ENCODE data around the gene MDM2.

Gene MDM2

DNA sequence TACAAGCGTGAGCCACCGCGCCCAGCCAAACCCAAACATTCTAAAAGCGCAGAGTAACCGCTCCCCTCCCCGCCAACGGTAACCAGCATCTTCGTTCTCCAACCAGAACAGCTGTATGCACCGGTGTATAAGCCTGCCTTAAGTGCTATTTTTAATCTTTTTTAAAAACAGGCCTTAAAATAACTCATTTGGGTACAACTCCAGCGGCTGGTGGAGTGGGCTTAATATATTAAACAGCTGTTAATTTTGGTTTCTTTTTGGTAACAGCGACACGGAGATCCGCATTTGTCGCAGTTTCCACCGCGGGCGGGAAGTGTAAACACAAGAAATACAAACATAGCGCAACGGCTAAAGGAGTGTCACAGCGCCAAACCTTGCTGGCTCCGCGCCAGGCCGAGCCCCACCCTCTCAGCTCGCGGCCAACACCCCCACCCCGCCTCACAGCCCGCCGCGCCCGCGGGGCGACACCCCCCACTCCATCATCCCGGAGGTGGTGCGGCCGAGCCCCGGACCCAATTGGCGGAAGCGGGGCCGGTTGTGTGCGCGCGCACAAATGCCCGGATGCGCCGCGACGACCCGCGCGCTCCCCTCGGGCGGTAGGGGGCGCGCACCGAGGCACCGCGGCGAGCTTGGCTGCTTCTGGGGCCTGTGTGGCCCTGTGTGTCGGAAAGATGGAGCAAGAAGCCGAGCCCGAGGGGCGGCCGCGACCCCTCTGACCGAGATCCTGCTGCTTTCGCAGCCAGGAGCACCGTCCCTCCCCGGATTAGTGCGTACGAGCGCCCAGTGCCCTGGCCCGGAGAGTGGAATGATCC lies at the start of gene MDM2:
TSS of gene MDM2 (plus strand) at position 602 of the 812 bp plus-strand sequence. CDS start 301 bp downstream, outside the sequence.
- peaks cover 32 to 48% (median 37%) of the 10 kb centered on the region in 11 experiments for H3K36me3 ChIP-seq
- peaks cover 17 to 46% (median 37%) of the 10 kb centered on the region in 11 experiments for H4K20me1 ChIP-seq
- TF ChIP-seq Cebpa-rat (IDR thresholded peaks at IDR 0.05) = no peak
- peaks cover 0 to 10% (median 7%) of the 10 kb centered on the region in 11 experiments; a peak in 15 of 22 replicates for H3K9me3 ChIP-seq (replicated peaks in 1 of 11)
- peak within 1 kb of the TSS; percentile 74 to 95 (median 88) for H3K4me3 ChIP-seq
- peaks cover 20 to 30% (median 26%) of the 10 kb centered on the region in 10 experiments for H3K4me1 ChIP-seq
- peak within 1 kb of the TSS; percentile 80 to 98 (median 93) for H3K4me2 ChIP-seq
- H3K27ac ChIP-seq = peak within 1 kb of the TSS; percentile 94 to 100 (median 99)
- peak within 1 kb of the TSS; percentile 95 to 100 (median 99) for H3K9ac ChIP-seq
- no peaks in the 10 kb centered on the region for H3K27me3 ChIP-seq

DNA sequence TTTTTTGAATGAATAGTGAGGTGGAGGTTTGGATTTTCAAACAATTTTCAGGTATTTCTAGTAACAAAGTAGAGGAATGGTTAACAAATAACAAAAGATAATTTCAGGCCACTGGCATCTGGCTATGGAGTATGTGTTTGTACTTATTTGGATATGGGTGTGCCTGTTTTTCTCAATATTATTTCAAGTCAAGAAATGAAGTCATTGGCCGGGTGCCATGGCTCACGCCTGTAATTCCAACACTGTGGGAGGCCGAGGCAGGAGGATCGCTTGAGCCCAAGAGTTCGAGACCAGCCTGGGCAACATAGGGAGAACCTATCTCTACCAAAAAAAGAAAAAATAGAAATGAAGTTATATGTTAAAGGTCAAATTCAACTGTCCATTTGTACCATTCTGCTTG lies 48.1 kb upstream of the MDM2 start:
- peaks cover 15 to 35% (median 25%) of the 10 kb centered on the region in 10 experiments; a peak in 17 of 20 replicates for H3K4me1 ChIP-seq
- H3K9ac ChIP-seq = no peak overlapping the region
- TF ChIP-seq Cebpa-rat (IDR thresholded peaks at IDR 0.05) = no peak
- H3K9me3 ChIP-seq (replicated peaks in 1 of 11) = peaks cover 0 to 8% (median 0%) of the 10 kb centered on the region in 11 experiments; a peak in 2 of 22 replicates
- no peak overlapping the region for H3K4me2 ChIP-seq
- H3K27ac ChIP-seq = no peak overlapping the region
- no peaks in the 10 kb centered on the region for H4K20me1 ChIP-seq
- H3K27me3 ChIP-seq = no peaks in the 10 kb centered on the region
- no peak overlapping the region for H3K4me3 ChIP-seq
- peaks cover 87 to 100% (median 99%) of the 10 kb centered on the region in 11 experiments for H3K36me3 ChIP-seq

GRCh38 chr12:68760806-68761441 lies 47.1 kb upstream of the MDM2 start:
- peaks cover 76 to 100% (median 98%) of the 10 kb centered on the region in 11 experiments for H3K36me3 ChIP-seq

DNA sequence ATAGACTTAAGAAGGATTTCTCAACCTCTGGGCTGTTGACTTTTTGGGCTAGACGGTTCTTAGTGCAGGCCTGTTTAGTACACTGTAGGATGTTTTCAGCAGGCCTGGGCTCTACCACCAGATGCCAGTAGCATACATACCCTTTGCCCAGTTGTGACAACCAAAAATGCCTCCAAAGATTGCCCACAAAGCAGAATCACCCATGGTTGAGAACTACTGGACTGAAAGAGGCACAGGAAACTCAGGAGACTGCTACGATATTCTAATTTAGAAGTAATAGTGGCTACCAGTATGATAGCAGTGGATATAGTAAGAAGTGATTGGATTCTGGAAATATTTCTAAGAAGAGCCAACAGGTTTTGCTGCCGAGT lies 46.5 kb upstream of the MDM2 start:
- H3K36me3 ChIP-seq = peaks cover 71 to 100% (median 98%) of the 10 kb centered on the region in 11 experiments
- TF ChIP-seq Cebpa-rat (IDR thresholded peaks at IDR 0.05) = no peak
- no peaks in the 10 kb centered on the region for H3K9me3 ChIP-seq (replicated peaks in 1 of 11)
- peaks cover 15 to 35% (median 25%) of the 10 kb centered on the region in 10 experiments; a peak in 17 of 20 replicates for H3K4me1 ChIP-seq
- no peaks in the 10 kb centered on the region for H4K20me1 ChIP-seq
- H3K9ac ChIP-seq = no peak overlapping the region
- H3K27me3 ChIP-seq = no peaks in the 10 kb centered on the region
- H3K4me2 ChIP-seq = peak overlapping the region in 3 of 11 experiments; percentile 20 to 43 (median 21); a peak in 6 of 22 replicates
- no peak overlapping the region for H3K4me3 ChIP-seq
- peak overlapping the region in 4 of 11 experiments; percentile 1 to 41 (median 8); a peak in 3 of 22 replicates for H3K27ac ChIP-seq

More at GRCh38 chr12:68760806-68761441, 47.1 kb upstream of the MDM2 start:
- TF ChIP-seq Cebpa-rat (IDR thresholded peaks at IDR 0.05) = no peak
- peak overlapping the region in 2 of 11 experiments; percentile 21 to 43; a peak in 3 of 22 replicates for H3K4me2 ChIP-seq
- H3K4me1 ChIP-seq = peaks cover 15 to 35% (median 25%) of the 10 kb centered on the region in 10 experiments; a peak in 17 of 20 replicates
- no peaks in the 10 kb centered on the region for H3K9me3 ChIP-seq (replicated peaks in 1 of 11)
- no peaks in the 10 kb centered on the region for H4K20me1 ChIP-seq
- no peak overlapping the region for H3K9ac ChIP-seq
- H3K4me3 ChIP-seq = no peak overlapping the region
- peak overlapping the region in 2 of 11 experiments; percentile 8; a peak in 1 of 22 replicates for H3K27ac ChIP-seq
- H3K27me3 ChIP-seq = no peaks in the 10 kb centered on the region

GRCh38 chr12:68761901-68762630 lies 45.9 kb upstream of the MDM2 start:
- Histone ChIP-seq H3K27ac (peak overlapping the region in 6 of 11 experiments; percentile 1 to 41 (median 16); a peak in 6 of 22 replicates), H3K9ac (no peak overlapping the region), H3K27me3 (no peaks in the 10 kb centered on the region), H3K36me3 (peaks cover 71 to 100% (median 98%) of the 10 kb centered on the region in 11 experiments), H3K4me1 (peaks cover 15 to 35% (median 25%) of the 10 kb centered on the region in 10 experiments; a peak in 17 of 20 replicates), H3K4me2 (peak overlapping the region in 5 of 11 experiments; percentile 20 to 43 (median 21); a peak in 9 of 22 replicates), H4K20me1 (no peaks in the 10 kb centered on the region), H3K9me3 (replicated peaks in 1 of 11) (no peaks in the 10 kb centered on the region), H3K4me3 (no peak overlapping the region)
- no peak for TF ChIP-seq Cebpa-rat (IDR thresholded peaks at IDR 0.05)

DNA sequence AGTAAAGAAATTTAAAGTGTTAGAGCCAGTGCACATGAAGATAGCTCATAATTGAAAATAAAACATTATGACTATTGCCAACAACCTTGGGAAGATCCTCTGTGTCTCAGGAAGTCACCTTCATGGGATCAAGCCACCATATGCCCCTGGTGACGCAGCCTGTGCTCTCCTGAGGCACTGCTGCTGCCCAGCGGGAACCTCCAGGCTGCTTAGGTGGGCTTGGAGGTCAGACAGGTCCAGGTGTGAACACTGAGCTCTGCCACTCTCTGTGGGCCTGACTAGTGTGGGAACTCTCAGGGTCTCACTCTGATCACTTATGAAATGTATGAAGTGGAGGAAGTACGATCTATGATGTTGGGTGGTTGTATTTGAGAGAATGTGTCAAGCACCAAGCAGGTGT lies 45.3 kb upstream of the MDM2 start:
- H3K4me1 ChIP-seq = peaks cover 15 to 35% (median 25%) of the 10 kb centered on the region in 10 experiments; a peak in 17 of 20 replicates
- H3K27ac ChIP-seq = peak overlapping the region in 2 of 11 experiments; percentile 15 to 29; a peak in 2 of 22 replicates
- no peaks in the 10 kb centered on the region for H3K27me3 ChIP-seq
- TF ChIP-seq Cebpa-rat (IDR thresholded peaks at IDR 0.05) = no peak
- H3K36me3 ChIP-seq = peaks cover 71 to 100% (median 98%) of the 10 kb centered on the region in 11 experiments
- H3K4me2 ChIP-seq = no peak overlapping the region; a peak in 2 of 22 replicates
- no peaks in the 10 kb centered on the region for H4K20me1 ChIP-seq
- no peak overlapping the region for H3K4me3 ChIP-seq
- H3K9me3 ChIP-seq (replicated peaks in 1 of 11) = no peaks in the 10 kb centered on the region
- no peak overlapping the region for H3K9ac ChIP-seq

DNA sequence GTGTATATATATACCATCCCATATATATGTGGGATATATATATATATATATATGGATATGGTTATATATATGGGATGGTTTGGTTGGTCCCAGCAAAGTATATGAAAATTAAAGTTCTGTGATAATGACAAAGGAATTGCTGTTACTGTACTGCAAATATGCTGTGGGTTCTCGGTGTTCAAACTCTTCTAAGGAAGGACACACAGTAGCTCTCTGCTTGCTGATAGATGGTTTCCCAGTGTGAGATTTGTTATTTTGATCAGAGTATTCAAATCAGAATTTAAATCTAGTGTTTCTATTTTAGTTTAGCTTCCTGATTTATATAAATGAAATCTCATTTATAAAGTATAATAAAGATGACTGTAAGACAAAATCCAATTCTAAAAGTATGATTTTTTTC lies 42.3 kb upstream of the MDM2 start:
- Histone ChIP-seq H4K20me1 (no peaks in the 10 kb centered on the region), H3K9me3 (replicated peaks in 1 of 11) (no peaks in the 10 kb centered on the region), H3K9ac (no peak overlapping the region), H3K4me1 (peaks cover 24 to 39% (median 32%) of the 10 kb centered on the region in 10 experiments), H3K4me2 (no peak overlapping the region), H3K4me3 (no peak overlapping the region), H3K27ac (no peak overlapping the region), H3K36me3 (peaks cover 46 to 93% (median 72%) of the 10 kb centered on the region in 11 experiments), H3K27me3 (no peaks in the 10 kb centered on the region)
- no peak for TF ChIP-seq Cebpa-rat (IDR thresholded peaks at IDR 0.05)

DNA sequence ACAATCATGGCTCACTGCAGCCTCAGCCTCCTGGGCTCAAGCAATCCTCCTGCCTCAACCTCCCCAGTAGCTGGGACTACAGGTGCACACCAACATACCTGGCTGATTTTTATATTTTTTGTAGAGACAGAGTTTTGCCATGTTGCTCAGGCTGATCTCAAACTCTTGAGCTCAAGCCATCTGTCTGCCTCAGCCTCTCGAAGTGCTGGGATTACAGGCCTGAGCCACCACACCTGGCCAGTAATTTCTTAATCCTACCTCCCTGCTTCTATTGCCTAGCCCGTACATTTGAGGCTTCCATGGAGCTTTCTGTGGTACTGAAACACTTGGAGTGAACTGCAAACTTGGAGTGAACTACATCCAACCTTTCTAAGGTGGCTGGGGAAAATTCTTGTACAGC lies 41.3 kb upstream of the MDM2 start:
- Histone ChIP-seq H3K4me1 (peaks cover 28 to 40% (median 33%) of the 10 kb centered on the region in 10 experiments), H4K20me1 (no peaks in the 10 kb centered on the region), H3K27ac (no peak overlapping the region), H3K4me3 (no peak overlapping the region), H3K36me3 (peaks cover 37 to 84% (median 63%) of the 10 kb centered on the region in 11 experiments), H3K4me2 (no peak overlapping the region), H3K9me3 (replicated peaks in 1 of 11) (no peaks in the 10 kb centered on the region), H3K27me3 (no peaks in the 10 kb centered on the region), H3K9ac (no peak overlapping the region)
- TF ChIP-seq Cebpa-rat (IDR thresholded peaks at IDR 0.05) = no peak
